ENCODE results near the gene LENEP. TPM values are rescaled to one million over a fixed set of nuclear protein-coding genes. Genes with fewer than 3 reads are reported as not detected.

LENEP gene
- total RNA-seq, 1 experiment from 2014 or later = 0.42 TPM

- H3K27ac ChIP-seq (ENCODE audit: low read depth, low read length) = peak within 1 kb of the TSS; percentile 92
- no peaks in the 10 kb centered on the region for H4K20me1 ChIP-seq (ENCODE audit: insufficient read depth)
- no peaks in the 10 kb centered on the region for H3K9me2 ChIP-seq (ENCODE audit: insufficient read depth)
- peak within 1 kb of the TSS; percentile 82 for H3K4me2 ChIP-seq (ENCODE audit: low read length)
- CTCF ChIA-PET = interaction anchor here (1.0 to 2.5 kb wide), 4 partner anchors 9 to 402 kb away, joined by 3 to 15 read pairs (median 8); partner anchors contain the start of gene SHC1
- POLR2A ChIA-PET = interaction anchor here (0.5 to 2.4 kb wide), 6 partner anchors 11 to 412 kb away, joined by 3 to 38 read pairs (median 3); partner anchors contain the start of genes CKS1B, KCNN3, LENEP and SHC1
- peak within 1 kb of the TSS; percentile 64 to 80 for H3K4me3 ChIP-seq (replicated peaks in 1 of 2; ENCODE audit: low read depth in 1 of 2, low read length in 2 of 2)
- intact Hi-C loops (cut with micrococcal nuclease) = loop anchor here (5.0 kb wide), 1 partner anchor 36 kb away; no protein-coding TSS in a partner anchor
- ATAC-seq (peak; percentile 85), DNase-seq (ENCODE audit: low read depth, low spot score) (no peak)
- H3K27me3 ChIP-seq (ENCODE audit: insufficient read depth, low read length) = no peaks in the 10 kb centered on the region
- peaks cover 20 to 41% of the 10 kb centered on the region in 2 experiments; a peak in 3 of 4 replicates for H3K36me3 ChIP-seq (ENCODE audit: control insufficient read depth in 1 of 2, insufficient read depth in 2 of 2, low read length in 2 of 2)
- H3K4me1 ChIP-seq (ENCODE audit: control insufficient read depth in 1 of 2, insufficient read depth in 2 of 2, low read length in 2 of 2) = peaks cover 20 to 50% of the 10 kb centered on the region in 2 experiments
- H3K79me2 ChIP-seq (ENCODE audit: insufficient read depth, low read length) = peaks cover 25% of the 10 kb centered on the region
- BruUV-seq (replicated peaks) = no TSS peak
- no peaks in the 10 kb centered on the region for H3K9me3 ChIP-seq (ENCODE audit: control insufficient read depth in 1 of 2, insufficient read depth in 1 of 2, low read depth in 1 of 2, low read length in 2 of 2)
- no peak within 1 kb of the TSS for H2AFZ ChIP-seq (ENCODE audit: low read depth, low read length, poor library complexity, severe bottlenecking)
- RAD21 ChIA-PET (ENCODE audit: low non-redundant PET in 1 of 2, low total read pairs in 2 of 2, uncharacterized antibody in 2 of 2, unreplicated experiment in 2 of 2) = interaction anchor here (1.1 to 1.2 kb wide), 2 partner anchors 34 to 38 kb away, joined by 4 to 5 read pairs; no protein-coding TSS in a partner anchor
- H3K9ac ChIP-seq (ENCODE audit: low read length) = peak within 1 kb of the TSS; percentile 78
- TF ChIP-seq CEBPB (IDR thresholded peaks at IDR 0.05; ENCODE audit: low read depth) (no peak), ATF3 (IDR thresholded peaks at IDR 0.05) (no peak), ELF1 (IDR thresholded peaks at IDR 0.05; ENCODE audit: borderline replicate concordance, low read depth) (no peak), ZFX (IDR thresholded peaks at IDR 0.05) (peak; percentile 94; the same call in 1 of the 2 replicates), FOSL1 (IDR thresholded peaks at IDR 0.05; ENCODE audit: low read depth) (no peak), CTCF (IDR thresholded peaks at IDR 0.05 in 2 of 3, conservative IDR thresholded peaks at IDR 0.05 in 1 of 3; ENCODE audit: borderline replicate concordance in 1 of 3, insufficient read depth in 1 of 3, low read depth in 2 of 3, low read length in 2 of 3) (peak in 2 of 3 experiments; percentile 32 to 54; a peak in 3 of 6 replicates), ZNF274 (IDR thresholded peaks at IDR 0.05; ENCODE audit: low read depth, low read length) (no peak), JUND (IDR thresholded peaks at IDR 0.05) (peak; percentile 55), TCF7L2 (IDR thresholded peaks at IDR 0.05; ENCODE audit: borderline replicate concordance, extremely low read depth, insufficient read depth, insufficient read length) (peak; percentile 61), SRF (IDR thresholded peaks at IDR 0.05; ENCODE audit: low read depth) (no peak), EZH2phosphoT487 (IDR thresholded peaks at IDR 0.05; ENCODE audit: borderline replicate concordance) (no peak), RAD21 (IDR thresholded peaks at IDR 0.05; ENCODE audit: low read depth) (no peak; the same call in 1 of the 2 replicates), POLR2AphosphoS5 (IDR thresholded peaks at IDR 0.05; ENCODE audit: low read depth, low read length) (peak; percentile 83), SIN3A (IDR thresholded peaks at IDR 0.05; ENCODE audit: low read depth) (peak; percentile 83), EZH2 (IDR thresholded peaks at IDR 0.05) (no peak), CBX3 (IDR thresholded peaks at IDR 0.05; ENCODE audit: low read depth) (no peak), SP1 (IDR thresholded peaks at IDR 0.05; ENCODE audit: low read depth) (peak; percentile 32; the same call in 1 of the 2 replicates), POLR2A (IDR thresholded peaks at IDR 0.05; ENCODE audit: borderline replicate concordance, extremely low read depth, insufficient read depth, insufficient read length) (peak; percentile 65)
- TF ChIP-seq, protein P1, sequence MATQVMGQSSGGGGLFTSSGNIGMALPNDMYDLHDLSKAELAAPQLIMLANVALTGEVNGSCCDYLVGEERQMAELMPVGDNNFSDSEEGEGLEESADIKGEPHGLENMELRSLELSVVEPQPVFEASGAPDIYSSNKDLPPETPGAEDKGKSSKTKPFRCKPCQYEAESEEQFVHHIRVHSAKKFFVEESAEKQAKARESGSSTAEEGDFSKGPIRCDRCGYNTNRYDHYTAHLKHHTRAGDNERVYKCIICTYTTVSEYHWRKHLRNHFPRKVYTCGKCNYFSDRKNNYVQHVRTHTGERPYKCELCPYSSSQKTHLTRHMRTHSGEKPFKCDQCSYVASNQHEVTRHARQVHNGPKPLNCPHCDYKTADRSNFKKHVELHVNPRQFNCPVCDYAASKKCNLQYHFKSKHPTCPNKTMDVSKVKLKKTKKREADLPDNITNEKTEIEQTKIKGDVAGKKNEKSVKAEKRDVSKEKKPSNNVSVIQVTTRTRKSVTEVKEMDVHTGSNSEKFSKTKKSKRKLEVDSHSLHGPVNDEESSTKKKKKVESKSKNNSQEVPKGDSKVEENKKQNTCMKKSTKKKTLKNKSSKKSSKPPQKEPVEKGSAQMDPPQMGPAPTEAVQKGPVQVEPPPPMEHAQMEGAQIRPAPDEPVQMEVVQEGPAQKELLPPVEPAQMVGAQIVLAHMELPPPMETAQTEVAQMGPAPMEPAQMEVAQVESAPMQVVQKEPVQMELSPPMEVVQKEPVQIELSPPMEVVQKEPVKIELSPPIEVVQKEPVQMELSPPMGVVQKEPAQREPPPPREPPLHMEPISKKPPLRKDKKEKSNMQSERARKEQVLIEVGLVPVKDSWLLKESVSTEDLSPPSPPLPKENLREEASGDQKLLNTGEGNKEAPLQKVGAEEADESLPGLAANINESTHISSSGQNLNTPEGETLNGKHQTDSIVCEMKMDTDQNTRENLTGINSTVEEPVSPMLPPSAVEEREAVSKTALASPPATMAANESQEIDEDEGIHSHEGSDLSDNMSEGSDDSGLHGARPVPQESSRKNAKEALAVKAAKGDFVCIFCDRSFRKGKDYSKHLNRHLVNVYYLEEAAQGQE (IDR thresholded peaks at IDR 0.05; ENCODE audit: low read depth) = no peak
These were observed 31.9 kb upstream of the LENEP start, which contains the start of gene PYGO2 for GRCh38 chr1:154961207-154962155. Gene PYGO2 (minus strand): TSS chr1:154961782. CDS start chr1:154961576, 206 bp downstream.

Data from HCT116 (cell line).